ELF-1 (cell line): ENCODE measurements around the gene CCDC69.
"Not testable (repeated sequence)": the region's sequence is repeated elsewhere in the genome, so short reads cannot be mapped to it uniquely, and the experiment has no call there.

Experiments
- DNase-seq: peaks from one replicate; pipeline ENCODE4 v3.0.0-alpha.2; 2016; ENCODE audit warnings: low read depth, low spot score

The CCDC69 gene, protein sequence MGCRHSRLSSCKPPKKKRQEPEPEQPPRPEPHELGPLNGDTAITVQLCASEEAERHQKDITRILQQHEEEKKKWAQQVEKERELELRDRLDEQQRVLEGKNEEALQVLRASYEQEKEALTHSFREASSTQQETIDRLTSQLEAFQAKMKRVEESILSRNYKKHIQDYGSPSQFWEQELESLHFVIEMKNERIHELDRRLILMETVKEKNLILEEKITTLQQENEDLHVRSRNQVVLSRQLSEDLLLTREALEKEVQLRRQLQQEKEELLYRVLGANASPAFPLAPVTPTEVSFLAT

DNA sequence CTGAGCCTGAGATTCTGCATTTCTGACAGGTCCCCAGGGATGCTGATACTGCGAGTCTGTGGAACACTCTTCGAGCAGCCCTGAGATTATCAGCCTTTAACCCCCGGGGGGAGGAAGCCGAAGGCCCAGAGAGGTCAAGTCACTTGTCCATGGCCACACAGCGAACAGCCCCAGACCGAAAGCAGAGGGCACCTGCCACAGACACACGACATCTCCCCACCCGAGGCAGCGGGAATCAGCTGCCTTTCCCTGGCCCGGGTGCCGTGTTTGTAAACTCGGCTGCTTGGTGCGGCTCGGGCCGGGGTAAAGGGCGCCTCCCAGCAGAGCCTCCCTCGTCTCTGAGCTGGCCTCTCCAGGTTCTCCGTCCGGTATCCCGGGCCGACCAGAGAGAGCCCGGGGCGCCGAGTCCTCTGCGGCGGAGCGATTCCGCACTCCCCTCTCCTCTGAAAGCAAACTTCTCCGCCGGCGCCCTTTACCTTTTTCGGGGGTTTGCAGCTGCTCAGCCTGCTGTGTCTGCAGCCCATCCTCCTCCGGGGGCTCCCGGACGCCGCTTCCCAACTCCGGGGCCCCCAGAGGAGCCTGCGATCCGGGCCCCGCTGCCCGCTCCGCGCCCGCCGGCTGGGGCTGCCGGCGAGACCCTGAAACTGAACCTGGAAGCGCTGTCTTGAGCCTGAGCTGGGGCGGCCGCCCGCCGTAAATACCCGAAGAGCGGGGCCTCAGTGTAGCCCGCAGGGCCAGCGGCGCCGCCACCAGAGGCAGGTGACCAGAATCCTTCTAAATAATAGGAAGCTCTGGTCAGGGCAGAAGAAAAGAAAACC, at the start of gene CCDC69:
CCDC69 (minus strand) TSS at position 646 of the 818 bp plus-strand sequence; CDS start at position 524, 122 bp downstream.
- DNase-seq = peak; percentile 89

- no peak for DNase-seq
Measured at GRCh38 chr5:151271336-151271735, 47.4 kb upstream of the CCDC69 start.

DNA sequence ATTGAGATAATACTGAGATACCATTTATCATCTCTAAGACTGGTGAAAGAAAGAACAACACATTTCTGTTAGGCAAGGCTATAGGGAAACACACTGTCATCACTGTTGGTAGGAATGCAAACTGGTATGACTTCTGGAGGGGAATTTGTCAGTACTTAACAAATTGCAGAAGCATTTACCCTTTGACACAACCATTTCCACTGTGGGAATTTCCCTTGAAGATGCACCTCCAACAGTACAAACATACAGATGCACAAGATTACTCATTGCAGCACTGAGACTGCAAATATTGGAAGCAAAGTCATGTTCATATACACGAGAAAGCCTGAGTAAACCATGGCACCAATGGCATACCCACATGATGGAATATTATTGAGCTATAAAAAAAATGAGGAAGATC, 46.7 kb upstream of the CCDC69 start:
- DNase-seq = no peak

- DNase-seq = peak; percentile 45
Measured at GRCh38 chr5:151267491-151268260, 43.8 kb upstream of the CCDC69 start.

DNA sequence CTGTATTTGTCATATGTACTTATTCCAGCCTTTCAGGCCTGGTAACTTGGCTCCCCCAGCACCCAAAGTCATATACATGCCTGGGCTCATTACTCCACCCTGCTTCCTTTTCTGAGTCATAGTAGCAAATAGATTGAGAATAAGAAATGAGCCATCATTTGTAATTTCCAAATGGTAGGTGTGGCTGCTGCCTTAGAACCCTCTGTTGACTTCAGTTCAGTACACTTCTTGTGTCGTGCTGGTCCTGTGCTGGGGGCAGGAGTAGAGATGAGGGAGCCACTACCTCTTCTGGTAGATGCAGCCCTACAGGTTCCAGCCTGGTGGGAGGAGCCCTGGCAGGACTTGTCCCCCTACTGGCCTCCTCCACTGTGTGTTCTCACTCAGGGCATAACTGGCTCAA, 40.2 kb upstream of the CCDC69 start:
- no peak for DNase-seq

GRCh38 chr5:151262532-151262931, 38.6 kb upstream of the CCDC69 start:
- DNase-seq = no peak

DNA sequence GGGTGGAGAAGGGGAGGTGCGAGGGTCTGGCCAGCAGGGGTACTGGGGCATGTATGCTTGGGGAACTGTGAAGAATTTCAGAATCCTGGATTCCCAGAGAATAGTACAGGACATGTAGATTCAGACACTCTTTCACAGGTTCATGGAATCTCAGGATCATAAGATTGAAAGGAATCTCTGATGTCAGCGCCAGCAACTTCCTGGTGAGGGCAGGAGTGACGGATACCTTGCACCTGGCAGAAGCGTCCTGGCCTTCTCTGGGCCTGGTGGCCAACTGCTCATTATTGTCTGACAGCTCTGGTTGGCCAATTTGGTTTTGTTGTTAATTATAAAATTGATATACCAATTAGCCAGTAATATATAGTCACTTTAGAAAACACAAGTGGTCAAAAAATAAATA, 36.0 kb upstream of the CCDC69 start:
- no peak for DNase-seq

GRCh38 chr5:151258816-151259215, 34.9 kb upstream of the CCDC69 start:
- DNase-seq = no peak

- no peak for DNase-seq
Measured at GRCh38 chr5:151258201-151258611, 34.3 kb upstream of the CCDC69 start.

DNA sequence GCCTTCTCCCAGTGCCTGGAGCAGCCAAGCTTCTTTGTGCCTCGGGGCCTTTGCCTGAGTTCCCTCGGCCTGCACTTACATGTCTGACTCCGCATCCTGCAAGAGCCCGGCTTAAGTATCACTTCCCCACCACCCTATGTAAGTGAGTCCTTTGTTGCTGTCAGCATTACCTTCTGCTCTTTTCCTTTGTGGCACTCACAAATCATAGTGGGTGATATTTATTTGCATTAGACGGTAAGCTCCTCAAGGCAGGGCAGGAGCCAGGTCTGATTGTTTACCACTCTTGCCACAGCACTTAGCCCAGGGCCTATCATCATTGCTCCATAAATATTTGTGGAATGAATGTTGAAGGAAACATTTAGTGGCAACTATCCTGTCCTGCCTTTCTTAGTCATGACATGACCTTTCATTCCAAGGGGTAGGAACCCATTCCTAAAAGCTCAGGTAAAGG, 33.9 kb upstream of the CCDC69 start:
- DNase-seq = peak; percentile 62

- no peak for DNase-seq
Measured at GRCh38 chr5:151255621-151256286, 31.9 kb upstream of the CCDC69 start.

DNA sequence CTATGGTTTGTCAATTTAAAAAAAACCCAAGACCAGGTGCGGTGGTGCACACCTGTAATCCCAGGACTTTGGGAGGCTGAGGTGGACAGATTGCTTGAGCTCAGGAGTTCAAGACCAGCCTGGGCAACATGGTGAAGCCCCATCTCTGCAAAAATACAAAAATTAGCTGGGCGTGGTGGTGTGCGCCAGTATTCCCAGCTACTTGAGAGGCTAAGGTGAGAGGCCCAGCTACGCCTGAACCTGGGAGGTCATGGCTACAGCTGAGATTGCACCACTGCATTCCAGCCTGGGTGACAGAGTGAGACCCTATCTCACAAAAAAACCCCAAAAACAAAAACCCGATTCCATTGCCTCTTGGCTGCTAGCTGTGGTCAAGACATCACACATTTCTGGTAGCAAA, 31.1 kb upstream of the CCDC69 start:
- DNase-seq = not testable (repeated sequence)

- no peak for DNase-seq
Measured at GRCh38 chr5:151254556-151254955, 30.7 kb upstream of the CCDC69 start.

- no peak for DNase-seq
Measured at GRCh38 chr5:151253605-151253950, 29.7 kb upstream of the CCDC69 start.

DNA sequence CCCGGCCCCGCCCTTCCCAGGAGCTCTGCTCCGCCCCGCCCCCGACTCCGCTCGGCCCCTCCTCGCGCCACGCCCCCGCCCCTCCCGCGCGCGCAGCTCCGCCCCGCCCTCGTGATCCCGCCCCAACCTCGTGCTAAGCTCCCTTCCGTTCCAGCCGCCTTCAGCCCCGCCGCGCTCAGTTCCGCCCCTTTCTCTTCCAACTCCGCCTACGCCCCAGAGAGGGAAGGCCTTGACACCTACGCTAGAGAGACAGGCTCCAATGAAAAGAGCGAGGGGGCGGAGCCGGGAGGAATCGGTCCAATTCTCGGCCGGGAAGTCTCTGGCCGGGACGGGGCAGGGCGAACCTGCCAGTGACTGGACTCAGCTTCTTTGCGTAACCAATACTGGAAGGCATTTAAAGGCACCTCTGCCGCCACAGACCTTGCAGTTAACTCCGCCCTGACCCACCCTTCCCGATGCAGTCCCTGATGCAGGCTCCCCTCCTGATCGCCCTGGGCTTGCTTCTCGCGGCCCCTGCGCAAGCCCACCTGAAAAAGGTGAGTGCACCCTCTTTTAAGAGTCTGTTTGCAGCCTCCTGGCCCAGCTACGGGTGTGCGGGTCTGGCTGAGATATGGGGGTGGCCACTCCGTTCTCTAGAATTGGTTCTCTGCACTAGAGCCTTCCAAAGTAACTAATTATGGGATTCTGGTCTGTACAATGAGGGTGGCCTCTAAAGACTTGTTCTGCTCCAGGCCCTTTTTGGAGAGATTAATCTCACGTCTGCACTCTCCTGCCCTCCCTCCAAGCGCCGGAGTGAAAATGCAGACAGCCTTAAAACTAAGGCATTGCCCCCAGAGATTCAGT, 29.1 kb upstream of the CCDC69 start, which contains the start of gene GM2A:
GM2A (plus strand) TSS at position 424 of the 843 bp plus-strand sequence; CDS start at position 456, 32 bp downstream.
- DNase-seq = peak; percentile 100

DNA sequence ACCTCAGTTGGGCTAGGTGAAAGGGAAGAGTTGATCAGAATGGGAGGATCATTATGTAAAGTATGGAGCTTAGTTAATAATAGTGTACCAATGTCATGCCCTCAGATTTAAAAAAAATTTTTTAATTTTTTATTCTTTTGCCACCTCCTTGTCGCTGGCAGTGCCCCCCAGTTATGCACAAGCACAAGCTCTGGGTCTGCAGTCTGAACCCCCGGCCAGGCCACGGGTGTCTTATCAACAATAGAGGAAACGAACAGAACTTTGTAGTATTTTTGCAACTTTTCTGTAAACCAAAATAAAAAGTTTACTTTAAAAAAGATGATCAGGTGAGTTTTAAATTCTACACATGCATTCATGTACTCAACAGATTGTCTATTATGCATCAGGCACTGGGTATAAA, 27.7 kb upstream of the CCDC69 start:
- no peak for DNase-seq

GRCh38 chr5:151251001-151251551, 27.2 kb upstream of the CCDC69 start:
- DNase-seq = no peak

DNA sequence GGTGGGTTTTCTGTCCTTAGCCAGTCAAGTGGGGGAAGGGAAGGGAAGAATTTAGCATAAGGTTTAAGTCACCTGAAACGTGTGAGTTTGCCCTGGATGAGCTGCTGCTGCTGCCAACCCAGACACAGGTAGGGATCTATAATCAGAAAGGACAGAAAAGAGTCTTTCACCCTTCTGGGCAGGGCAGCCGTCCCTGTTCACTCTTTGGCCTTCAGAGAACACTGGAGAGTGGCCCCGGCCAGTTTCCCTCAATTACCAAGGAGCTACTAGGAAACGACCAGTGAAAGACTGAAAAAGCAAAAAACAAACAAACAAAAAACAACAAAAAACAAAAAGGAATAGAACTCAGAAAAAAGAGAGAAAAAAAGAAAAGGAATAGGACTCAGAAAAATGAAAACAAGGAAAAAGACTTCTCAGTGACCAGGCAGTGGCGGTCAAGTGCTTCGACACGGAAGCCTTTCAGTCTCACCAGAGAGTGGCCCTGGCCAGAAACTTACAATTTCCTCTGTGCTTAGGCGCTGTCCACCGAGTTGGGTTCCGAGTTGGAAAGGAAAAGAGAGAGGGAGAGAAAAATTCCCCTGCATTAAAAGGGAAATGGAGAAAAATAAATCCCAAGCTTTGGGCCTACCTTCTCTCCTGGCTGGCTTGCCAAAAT, 26.6 kb upstream of the CCDC69 start:
- peak; percentile 13 for DNase-seq

- no peak for DNase-seq
Measured at GRCh38 chr5:151249281-151249680, 25.4 kb upstream of the CCDC69 start.

DNA sequence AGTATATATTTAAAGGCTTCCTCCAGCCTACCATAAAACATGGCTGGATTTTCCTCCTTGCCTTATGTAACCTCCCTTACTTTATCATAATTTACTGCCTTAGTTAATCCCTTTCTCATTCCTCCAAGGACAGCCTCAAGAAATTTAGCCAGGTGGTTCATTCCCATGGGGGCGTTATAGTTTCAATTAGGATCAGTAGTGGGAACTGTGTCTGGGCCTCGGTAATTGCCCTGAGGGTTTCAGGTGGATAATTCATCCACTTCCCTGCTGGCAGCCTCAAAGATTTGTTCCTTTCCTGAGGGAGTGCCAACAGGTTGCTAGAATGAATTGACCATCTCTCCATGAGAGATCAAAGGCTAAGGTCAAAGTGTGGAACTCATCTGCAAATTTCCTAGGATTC, 24.8 kb upstream of the CCDC69 start:
- DNase-seq = no peak
